PC-9 (cell line): ENCODE data around the gene CAPG. TPM values are rescaled to one million over a fixed set of nuclear protein-coding genes. Genes with fewer than 3 reads are reported as not detected.

Experiments
- BruUV-seq: library from RNA; stranded (reverse); fragments of 400-500 nt; replicated peaks from 2 replicates; lab custom pipeline; 2021; lab: Mats Ljungman, UMichigan
- CTCF ChIA-PET: fragments of 300-600 bp; sonication (Branson Sonifier 250); formaldehyde crosslinking; loops from one replicate; lab custom pipeline; 2022; ENCODE audit warnings: antibody characterized with exemption; lab: Charles Lee
- POLR2A ChIA-PET: fragments of 300-600 bp; sonication (Branson Sonifier 250); formaldehyde crosslinking; loops from one replicate; lab custom pipeline; 2022; ENCODE audit warnings: antibody characterized with exemption; ENCODE audit not compliant: unreplicated experiment; lab: Charles Lee
- DNase-seq, 2 experiments: peaks; one replicate each; pipeline versions ENCODE4 v3.0.0 to v3.0.0-alpha.2; 2015 to 2022; ENCODE audit warnings: mixed read lengths in 1 of 2
- H2AFZ ChIP-seq: fragments of 200-600 bp; sonication (generic); 2 replicates; pipeline ENCODE4 v1.8.1; 2017; ENCODE audit warnings: antibody characterized with exemption
- H3F3A ChIP-seq: fragments of 200-600 bp; sonication (generic); 2 replicates; pipeline ENCODE4 v1.8.1; 2017; ENCODE audit warnings: antibody characterized with exemption, mild to moderate bottlenecking, low read depth; ENCODE audit not compliant: insufficient read depth
- H3K27ac ChIP-seq: fragments of 200-600 bp; sonication (generic); 2 replicates; pipeline ENCODE4 v1.6.1; 2016; ENCODE audit warnings: mixed run types
- H3K27me3 ChIP-seq: fragments of 200-600 bp; sonication (generic); 2 replicates; pipeline ENCODE4 v1.6.1; 2016; ENCODE audit warnings: low read depth, mixed run types; ENCODE audit not compliant: insufficient read depth
- H3K36me3 ChIP-seq: fragments of 200-600 bp; sonication (generic); 2 replicates; pipeline ENCODE4 v1.6.1; 2016; ENCODE audit warnings: low read depth, mixed run types
- H3K4me1 ChIP-seq: fragments of 200-600 bp; sonication (generic); replicated peaks from 2 replicates; pipeline ENCODE4 v1.6.1; 2016; ENCODE audit warnings: mixed run types; ENCODE audit not compliant: insufficient read depth
- H3K4me2 ChIP-seq: fragments of 200-600 bp; sonication (generic); 2 replicates; pipeline ENCODE4 v1.6.1; 2017; ENCODE audit warnings: mixed run types
- H3K4me3 ChIP-seq: fragments of 200-600 bp; sonication (generic); 2 replicates; pipeline ENCODE4 v1.6.1; 2016; ENCODE audit warnings: mixed run types
- H3K79me2 ChIP-seq: fragments of 200-600 bp; sonication (generic); 2 replicates; pipeline ENCODE4 v1.6.1; 2017; ENCODE audit warnings: low read depth, mixed run types
- H3K9me2 ChIP-seq: fragments of 200-600 bp; sonication (generic); 2 replicates; pipeline ENCODE4 v1.8.1; 2017; ENCODE audit warnings: mild to moderate bottlenecking; ENCODE audit not compliant: insufficient read depth
- H3K9me3 ChIP-seq: fragments of 200-600 bp; sonication (generic); 2 replicates; pipeline ENCODE4 v1.8.1; 2016; ENCODE audit warnings: low read depth; ENCODE audit not compliant: insufficient read depth
- H4K20me1 ChIP-seq: fragments of 200-600 bp; sonication (generic); 2 replicates; pipeline ENCODE4 v1.8.1; 2017; ENCODE audit not compliant: insufficient read depth
- EZH2 ChIP-seq: fragments of 200-600 bp; sonication (generic); IDR thresholded peaks from 2 replicates; pipeline ENCODE4 v1.8.0; 2017; ENCODE audit warnings: antibody characterized with exemption, low read depth
- intact Hi-C: fragments of 100-400 bp; cut with micrococcal nuclease; formaldehyde crosslinking; loops from one replicate; pipeline ENCODE4 v1.10.0; 2022; ENCODE audit not compliant: unreplicated experiment
- total RNA-seq: library from RNA; stranded (reverse); gene quantifications from 2 replicates; pipeline ENCODE4 v1.2.3, GENCODE V29; 2021
- TF ChIP-seq, protein P1 (sequence below): fragments of 200-600 bp; sonication (generic); conservative IDR thresholded peaks from 2 replicates; pipeline ENCODE4 v1.6.1; 2017; ENCODE audit warnings: mixed run types, antibody characterized with exemption, mild to moderate bottlenecking, moderate library complexity

The CAPG gene
- total RNA-seq, 1 experiment from 2014 or later, result 417 TPM

DNA sequence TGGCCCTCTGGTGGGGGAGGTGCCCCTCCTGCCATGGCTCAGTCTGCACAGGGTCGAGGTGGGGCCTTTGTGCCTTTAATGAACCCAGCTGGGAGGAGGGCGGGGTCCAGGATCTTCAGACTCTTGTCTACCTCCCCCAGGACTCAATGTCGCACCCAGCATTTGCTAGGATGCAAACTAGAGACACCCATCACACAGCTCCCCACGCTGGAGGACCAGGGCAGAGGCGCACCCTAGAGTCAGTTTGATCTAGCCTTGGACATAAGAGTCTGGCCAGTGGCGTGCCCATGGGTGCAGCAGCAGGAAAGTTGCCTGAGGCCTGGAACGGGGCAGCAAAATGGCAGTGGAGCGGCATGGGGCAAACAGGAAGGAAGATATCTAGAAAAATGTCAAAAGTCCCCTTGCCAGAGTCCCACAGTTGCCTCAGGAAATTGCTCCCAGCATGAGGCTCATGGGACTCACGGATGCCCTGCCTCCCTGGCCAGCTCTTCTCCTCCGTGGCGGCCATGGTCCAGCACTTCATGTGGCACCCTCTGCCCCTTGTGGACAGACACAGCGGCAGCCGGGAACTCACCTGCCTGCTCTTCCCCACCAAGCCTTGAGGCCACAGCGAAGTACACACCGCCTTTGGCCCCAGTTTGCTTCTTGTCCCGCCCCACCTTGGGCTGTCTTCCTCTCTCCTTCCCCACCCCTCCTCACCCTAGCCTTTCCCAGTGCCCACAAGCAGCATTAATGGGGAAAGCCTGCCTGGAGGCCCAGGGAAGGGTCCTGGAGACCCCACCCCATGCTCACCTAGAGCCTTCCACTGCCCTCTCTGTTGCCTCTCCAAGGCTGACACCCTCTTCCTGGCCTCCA is 26.0 kb upstream of the CAPG start:
- Histone ChIP-seq H3K79me2 (no peaks in the 10 kb centered on the region), H3K36me3 (no peaks in the 10 kb centered on the region), H3K9me3 (no peaks in the 10 kb centered on the region), H3K4me1 (peaks cover 38% of the 10 kb centered on the region), H3K27me3 (no peaks in the 10 kb centered on the region), H3K4me2 (no peak overlapping the region), H3F3A (peaks cover 29% of the 10 kb centered on the region; the same call in 1 of the 2 replicates), H2AFZ (no peak overlapping the region; the same call in 1 of the 2 replicates), H4K20me1 (no peaks in the 10 kb centered on the region), H3K9me2 (no peaks in the 10 kb centered on the region), H3K4me3 (no peak overlapping the region), H3K27ac (no peak overlapping the region)
- BruUV-seq, result no TSS peak
- no peak for DNase-seq
- intact Hi-C loops, result no loop called here
- POLR2A ChIA-PET, result interaction anchor here (0.6 kb wide), 1 partner anchor 14 kb away, joined by 3 read pairs; no protein-coding TSS in a partner anchor
- CTCF ChIA-PET, result no interaction called here
- TF ChIP-seq EZH2, result no peak
- TF ChIP-seq, protein P1, sequence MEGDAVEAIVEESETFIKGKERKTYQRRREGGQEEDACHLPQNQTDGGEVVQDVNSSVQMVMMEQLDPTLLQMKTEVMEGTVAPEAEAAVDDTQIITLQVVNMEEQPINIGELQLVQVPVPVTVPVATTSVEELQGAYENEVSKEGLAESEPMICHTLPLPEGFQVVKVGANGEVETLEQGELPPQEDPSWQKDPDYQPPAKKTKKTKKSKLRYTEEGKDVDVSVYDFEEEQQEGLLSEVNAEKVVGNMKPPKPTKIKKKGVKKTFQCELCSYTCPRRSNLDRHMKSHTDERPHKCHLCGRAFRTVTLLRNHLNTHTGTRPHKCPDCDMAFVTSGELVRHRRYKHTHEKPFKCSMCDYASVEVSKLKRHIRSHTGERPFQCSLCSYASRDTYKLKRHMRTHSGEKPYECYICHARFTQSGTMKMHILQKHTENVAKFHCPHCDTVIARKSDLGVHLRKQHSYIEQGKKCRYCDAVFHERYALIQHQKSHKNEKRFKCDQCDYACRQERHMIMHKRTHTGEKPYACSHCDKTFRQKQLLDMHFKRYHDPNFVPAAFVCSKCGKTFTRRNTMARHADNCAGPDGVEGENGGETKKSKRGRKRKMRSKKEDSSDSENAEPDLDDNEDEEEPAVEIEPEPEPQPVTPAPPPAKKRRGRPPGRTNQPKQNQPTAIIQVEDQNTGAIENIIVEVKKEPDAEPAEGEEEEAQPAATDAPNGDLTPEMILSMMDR, result no peak

DNA sequence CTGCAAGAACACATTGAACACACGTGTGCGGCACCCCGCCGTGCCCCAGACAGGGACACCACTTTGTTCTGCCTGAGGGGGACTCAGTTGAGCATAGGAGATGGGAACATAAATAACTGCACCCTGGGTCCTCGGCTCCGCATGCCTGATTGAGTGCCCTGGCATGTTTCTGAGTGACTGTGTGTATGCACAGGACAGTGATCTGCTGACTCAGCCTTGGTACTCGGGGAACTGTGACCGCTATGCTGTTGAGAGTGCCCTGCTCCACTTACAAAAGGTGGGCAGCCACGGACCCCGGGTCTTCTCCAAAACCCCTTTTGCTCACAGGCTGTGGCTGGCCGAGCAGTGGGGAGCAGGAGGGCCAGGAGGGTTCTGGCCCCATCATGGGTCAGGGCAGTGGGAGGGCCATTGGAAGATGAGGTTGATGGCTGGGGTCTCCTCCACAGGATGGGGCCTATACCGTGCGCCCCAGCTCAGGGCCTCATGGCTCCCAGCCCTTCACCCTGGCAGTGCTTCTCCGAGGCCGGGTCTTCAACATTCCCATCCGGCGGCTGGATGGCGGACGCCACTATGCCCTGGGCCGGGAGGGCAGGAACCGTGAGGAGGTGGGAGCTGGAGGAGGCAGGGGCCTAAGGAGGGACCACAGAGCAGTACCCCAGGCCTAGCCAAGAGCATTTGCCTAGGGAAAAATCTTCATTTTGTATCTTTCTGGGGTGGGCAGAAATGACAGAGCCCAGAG is 25.2 kb upstream of the CAPG start:
- Histone ChIP-seq H3K27me3 (no peaks in the 10 kb centered on the region), H3K79me2 (no peaks in the 10 kb centered on the region), H3F3A (peaks cover 29% of the 10 kb centered on the region; the same call in 1 of the 2 replicates), H2AFZ (no peak overlapping the region), H4K20me1 (no peaks in the 10 kb centered on the region), H3K9me2 (no peaks in the 10 kb centered on the region), H3K4me1 (peaks cover 38% of the 10 kb centered on the region), H3K9me3 (no peaks in the 10 kb centered on the region), H3K27ac (no peak overlapping the region), H3K4me2 (no peak overlapping the region), H3K4me3 (no peak overlapping the region), H3K36me3 (no peaks in the 10 kb centered on the region)
- no peak for TF ChIP-seq EZH2
- TF ChIP-seq, protein P1, result no peak
- intact Hi-C loops, result no loop called here
- no peak for DNase-seq
- CTCF ChIA-PET, result no interaction called here
- no TSS peak for BruUV-seq
- POLR2A ChIA-PET, result interaction anchor here (0.6 kb wide), 1 partner anchor 23 kb away, joined by 4 read pairs; no protein-coding TSS in a partner anchor

DNA sequence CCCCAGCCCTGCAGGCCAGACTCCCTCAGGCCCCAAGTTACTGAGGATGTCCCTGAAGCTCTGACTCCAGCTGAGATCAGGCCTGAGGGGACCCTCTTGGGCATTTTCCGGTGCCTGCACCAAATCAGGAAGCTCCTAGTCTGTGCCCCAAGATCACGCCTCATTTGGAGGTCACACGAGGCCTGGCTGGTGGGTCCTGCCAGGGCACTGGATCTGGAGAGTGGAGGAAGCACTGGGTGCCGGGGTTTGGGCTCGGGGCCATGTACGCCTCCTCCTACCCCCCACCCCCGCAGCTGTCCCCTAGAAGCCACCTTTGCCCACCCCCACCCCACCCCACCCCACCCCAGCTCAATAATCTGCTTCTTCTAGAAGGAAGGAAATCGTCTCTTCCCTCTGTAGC is 24.5 kb upstream of the CAPG start:
- TF ChIP-seq EZH2, result no peak
- TF ChIP-seq, protein P1, result no peak
- Histone ChIP-seq H4K20me1 (no peaks in the 10 kb centered on the region), H2AFZ (no peak overlapping the region), H3F3A (peaks cover 29% of the 10 kb centered on the region; the same call in 1 of the 2 replicates), H3K4me1 (peaks cover 38% of the 10 kb centered on the region), H3K36me3 (no peaks in the 10 kb centered on the region), H3K4me2 (no peak overlapping the region), H3K9me3 (no peaks in the 10 kb centered on the region), H3K27me3 (no peaks in the 10 kb centered on the region), H3K9me2 (no peaks in the 10 kb centered on the region), H3K79me2 (no peaks in the 10 kb centered on the region), H3K27ac (no peak overlapping the region), H3K4me3 (no peak overlapping the region)
- BruUV-seq, result no TSS peak
- ChIA-PET POLR2A (interaction anchor here (0.6 kb wide), 1 partner anchor 22 kb away, joined by 4 read pairs; no protein-coding TSS in a partner anchor), CTCF (no interaction called here)
- DNase-seq, result no peak
- intact Hi-C loops, result no loop called here
